ENCODE data around the gene ACAN. TPM values are rescaled to one million over a fixed set of nuclear protein-coding genes. Genes with fewer than 3 reads are reported as not detected.

Gene ACAN
- total and polyA plus RNA-seq, 2 donors (not counting 3 experiments of a cell fraction or from before 2014, with no cell fraction given) = not detected

DNA sequence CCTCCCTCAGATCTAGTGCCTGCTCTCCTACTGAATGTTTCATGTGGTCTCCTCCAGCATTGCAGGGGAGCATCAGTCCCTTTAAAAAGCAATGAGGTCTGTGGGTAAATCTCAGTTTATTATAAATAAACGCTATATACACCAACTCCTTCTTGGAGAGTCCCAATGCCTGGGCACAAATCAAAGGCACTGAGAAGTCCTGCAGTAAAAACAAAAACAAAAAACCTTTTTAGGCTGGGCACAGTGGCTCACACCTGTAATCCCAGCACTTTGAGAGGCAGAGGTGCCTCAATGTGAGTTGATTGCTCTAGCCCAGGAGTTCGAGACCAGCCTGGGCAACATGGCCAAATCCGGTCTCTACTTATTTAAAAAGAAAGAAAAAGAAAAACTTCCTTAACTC, 45.0 kb downstream of the ACAN start:
- BruUV-seq (replicated peaks) = no TSS peak
- CTCF ChIA-PET = no interaction called here

More for the DNA sequence above, 45.0 kb downstream of the ACAN start:
- Histone ChIP-seq H3K36me3 (ENCODE audit: control insufficient read depth in 2 of 2, extremely low read depth in 1 of 2, insufficient read depth in 2 of 2, low read length in 2 of 2) (no peaks in the 10 kb centered on the region), H4K20me1 (replicated peaks; ENCODE audit: control insufficient read depth, extremely low read depth, insufficient read depth, low read length) (no peaks in the 10 kb centered on the region), H2AFZ (ENCODE audit: low read depth, low read length) (no peak overlapping the region), H3K4me3 (replicated peaks in 1 of 3; ENCODE audit: insufficient read depth in 1 of 3, low read depth in 1 of 3, low read length in 3 of 3) (no peak overlapping the region), H3K9ac (replicated peaks; ENCODE audit: extremely low read depth, insufficient read depth, low read length) (no peak overlapping the region), H3K4me1 (ENCODE audit: control insufficient read depth, extremely low read depth, insufficient read depth, low read length) (no peaks in the 10 kb centered on the region), H3K9me3 (replicated peaks; ENCODE audit: control insufficient read depth, insufficient read depth, low read length) (no peaks in the 10 kb centered on the region), H3K79me2 (ENCODE audit: control insufficient read depth, insufficient read depth, low read length) (no peaks in the 10 kb centered on the region), H3K9me1 (replicated peaks; ENCODE audit: control insufficient read depth, extremely low read depth, insufficient read depth, low read length) (no peaks in the 10 kb centered on the region), H3K4me2 (ENCODE audit: insufficient read depth, low read length) (no peak overlapping the region), H3K27me3 (ENCODE audit: control insufficient read depth in 2 of 2, insufficient read depth in 2 of 2, low read length in 2 of 2) (peaks cover 0 to 2% of the 10 kb centered on the region in 2 experiments), H3K27ac (ENCODE audit: insufficient read depth, low read depth, low read length) (no peak overlapping the region)
- TF ChIP-seq JUN (IDR thresholded peaks at IDR 0.05; ENCODE audit: borderline replicate concordance, insufficient read depth, insufficient read length, low read depth) (no peak), FOS (IDR thresholded peaks at IDR 0.05; ENCODE audit: borderline replicate concordance, insufficient read depth, low read length) (no peak), MYC (IDR thresholded peaks at IDR 0.05; ENCODE audit: low read depth, low read length) (no peak), POLR2AphosphoS5 (IDR thresholded peaks at IDR 0.05; ENCODE audit: insufficient read depth, low read depth, low read length) (no peak), GATA2 (IDR thresholded peaks at IDR 0.05; ENCODE audit: insufficient read depth, insufficient read length, low read depth, low read length) (no peak), EZH2 (IDR thresholded peaks at IDR 0.05; ENCODE audit: borderline replicate concordance, low read depth, low read length, severe bottlenecking) (no peak), POLR2A (IDR thresholded peaks at IDR 0.05; ENCODE audit: low read depth, low read length) (no peak)
- TF ChIP-seq, protein P1, sequence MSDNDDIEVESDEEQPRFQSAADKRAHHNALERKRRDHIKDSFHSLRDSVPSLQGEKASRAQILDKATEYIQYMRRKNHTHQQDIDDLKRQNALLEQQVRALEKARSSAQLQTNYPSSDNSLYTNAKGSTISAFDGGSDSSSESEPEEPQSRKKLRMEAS (IDR thresholded peaks at IDR 0.05; ENCODE audit: insufficient read depth, insufficient read length) = no peak
- TF ChIP-seq, protein P2, sequence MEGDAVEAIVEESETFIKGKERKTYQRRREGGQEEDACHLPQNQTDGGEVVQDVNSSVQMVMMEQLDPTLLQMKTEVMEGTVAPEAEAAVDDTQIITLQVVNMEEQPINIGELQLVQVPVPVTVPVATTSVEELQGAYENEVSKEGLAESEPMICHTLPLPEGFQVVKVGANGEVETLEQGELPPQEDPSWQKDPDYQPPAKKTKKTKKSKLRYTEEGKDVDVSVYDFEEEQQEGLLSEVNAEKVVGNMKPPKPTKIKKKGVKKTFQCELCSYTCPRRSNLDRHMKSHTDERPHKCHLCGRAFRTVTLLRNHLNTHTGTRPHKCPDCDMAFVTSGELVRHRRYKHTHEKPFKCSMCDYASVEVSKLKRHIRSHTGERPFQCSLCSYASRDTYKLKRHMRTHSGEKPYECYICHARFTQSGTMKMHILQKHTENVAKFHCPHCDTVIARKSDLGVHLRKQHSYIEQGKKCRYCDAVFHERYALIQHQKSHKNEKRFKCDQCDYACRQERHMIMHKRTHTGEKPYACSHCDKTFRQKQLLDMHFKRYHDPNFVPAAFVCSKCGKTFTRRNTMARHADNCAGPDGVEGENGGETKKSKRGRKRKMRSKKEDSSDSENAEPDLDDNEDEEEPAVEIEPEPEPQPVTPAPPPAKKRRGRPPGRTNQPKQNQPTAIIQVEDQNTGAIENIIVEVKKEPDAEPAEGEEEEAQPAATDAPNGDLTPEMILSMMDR (IDR thresholded peaks at IDR 0.05; ENCODE audit: extremely low read depth in 1 of 2, insufficient read depth in 1 of 2, low read depth in 1 of 2, low read length in 2 of 2) = no peak
- DNase-seq (ENCODE audit: low read depth, low spot score) = no peak
- intact Hi-C loops (cut with micrococcal nuclease) = no loop called here
- POLR2A ChIA-PET = no interaction called here
- dilution Hi-C loops (cut with MboI; ENCODE audit: extremely low pct_ligation_motif_present, low sequenced_read_pairs) = no loop called here
- no peak for FAIRE-seq
